Measurements from ENCODE around the gene BTBD9.

DNA sequence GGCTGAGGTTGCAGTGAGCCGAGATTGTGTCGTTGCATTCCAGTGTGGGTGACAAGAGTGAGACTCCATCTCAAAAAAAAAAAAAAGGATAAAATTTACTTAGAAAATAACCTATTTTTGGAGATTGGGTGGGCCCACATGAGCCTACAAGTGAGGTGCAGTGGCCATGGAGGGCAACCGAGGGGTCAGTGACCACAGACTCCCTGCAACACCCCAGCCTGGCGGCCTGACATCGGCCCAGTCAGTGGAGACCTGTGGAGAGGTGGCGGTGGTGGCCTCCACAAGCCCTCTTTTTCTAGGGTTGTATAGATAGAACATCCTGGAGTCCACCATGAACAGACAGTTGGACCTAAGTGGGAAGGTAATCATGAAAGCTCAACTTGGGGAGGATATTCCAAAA lies 52.7 kb downstream of the BTBD9 start:
- no peak for TF ChIP-seq POLR2AphosphoS5 (IDR thresholded peaks at IDR 0.05)
- TF ChIP-seq, protein P1, sequence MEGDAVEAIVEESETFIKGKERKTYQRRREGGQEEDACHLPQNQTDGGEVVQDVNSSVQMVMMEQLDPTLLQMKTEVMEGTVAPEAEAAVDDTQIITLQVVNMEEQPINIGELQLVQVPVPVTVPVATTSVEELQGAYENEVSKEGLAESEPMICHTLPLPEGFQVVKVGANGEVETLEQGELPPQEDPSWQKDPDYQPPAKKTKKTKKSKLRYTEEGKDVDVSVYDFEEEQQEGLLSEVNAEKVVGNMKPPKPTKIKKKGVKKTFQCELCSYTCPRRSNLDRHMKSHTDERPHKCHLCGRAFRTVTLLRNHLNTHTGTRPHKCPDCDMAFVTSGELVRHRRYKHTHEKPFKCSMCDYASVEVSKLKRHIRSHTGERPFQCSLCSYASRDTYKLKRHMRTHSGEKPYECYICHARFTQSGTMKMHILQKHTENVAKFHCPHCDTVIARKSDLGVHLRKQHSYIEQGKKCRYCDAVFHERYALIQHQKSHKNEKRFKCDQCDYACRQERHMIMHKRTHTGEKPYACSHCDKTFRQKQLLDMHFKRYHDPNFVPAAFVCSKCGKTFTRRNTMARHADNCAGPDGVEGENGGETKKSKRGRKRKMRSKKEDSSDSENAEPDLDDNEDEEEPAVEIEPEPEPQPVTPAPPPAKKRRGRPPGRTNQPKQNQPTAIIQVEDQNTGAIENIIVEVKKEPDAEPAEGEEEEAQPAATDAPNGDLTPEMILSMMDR (IDR thresholded peaks at IDR 0.05): no peak
